Measurements from ENCODE around the gene WDR26.

GRCh38 chr1:224425279-224425884 is 9.2 kb downstream of the WDR26 start:
- no peak for TF ChIP-seq SMC3 (IDR thresholded peaks at IDR 0.05; ENCODE audit: low read depth, low read length)
- TF ChIP-seq CTCF (conservative IDR thresholded peaks at IDR 0.05; ENCODE audit: low read depth, low read length): no peak
- TF ChIP-seq CHD1 (IDR thresholded peaks at IDR 0.05; ENCODE audit: low read depth, low read length): no peak
- no peak for TF ChIP-seq CEBPB (IDR thresholded peaks at IDR 0.05; ENCODE audit: low read depth, low read length)
- no peak for TF ChIP-seq MAZ (IDR thresholded peaks at IDR 0.05; ENCODE audit: borderline replicate concordance, low read depth, low read length)
- no peak for TF ChIP-seq RAD21 (IDR thresholded peaks at IDR 0.05; ENCODE audit: low read length)
- no peak for TF ChIP-seq POLR2A (IDR thresholded peaks at IDR 0.05; ENCODE audit: low read depth, low read length)
- no peak for TF ChIP-seq RFX5 (IDR thresholded peaks at IDR 0.05; ENCODE audit: low read depth, low read length)
- TF ChIP-seq USF2 (IDR thresholded peaks at IDR 0.05; ENCODE audit: low read depth, low read length): no peak
- TF ChIP-seq ELK1 (IDR thresholded peaks at IDR 0.05; ENCODE audit: borderline replicate concordance, low read depth, low read length): no peak
- TF ChIP-seq BHLHE40 (IDR thresholded peaks at IDR 0.05; ENCODE audit: low read depth, low read length): no peak
- no peak for TF ChIP-seq MAFK (IDR thresholded peaks at IDR 0.05; ENCODE audit: low read depth, low read length)
- no peak for TF ChIP-seq FOS (IDR thresholded peaks at IDR 0.05; ENCODE audit: low read depth, low read length)
- no peak for TF ChIP-seq NFE2L2 (IDR thresholded peaks at IDR 0.05; ENCODE audit: low read depth, low read length)
